MM.1S (cell line): Measurements from ENCODE around the gene TMEM238L.

Source experiments
- CTCF ChIP-seq: fragments of 300-600 bp; sonication (generic); IDR thresholded peaks from 2 replicates; pipeline ENCODE4 v1.5.1; 2016; ENCODE audit warnings: antibody characterized with exemption, low read length, mixed read lengths
- EZH2 ChIP-seq: fragments of 300-600 bp; sonication (generic); optimal IDR thresholded peaks from 2 replicates; pipeline ENCODE3; 2017; ENCODE audit warnings: low read depth, mild to moderate bottlenecking, antibody characterized with exemption, low read length, mixed read lengths
- EZH2phosphoT487 ChIP-seq: fragments of 300-600 bp; sonication (generic); IDR thresholded peaks from 2 replicates; pipeline ENCODE4 v1.6.1; 2018; ENCODE audit warnings: antibody characterized with exemption, low read length

- TF ChIP-seq CTCF = no peak
- TF ChIP-seq EZH2 = no peak
- TF ChIP-seq EZH2phosphoT487 = no peak
Observed at GRCh38 chr17:10758062-10758461, 45.8 kb downstream of the TMEM238L start.
